ENCODE results near the gene RBSN.

GRCh38 chr3:15056676-15057404 is 42.1 kb downstream of the RBSN start:
- TF ChIP-seq CTCF (IDR thresholded peaks at IDR 0.05) (no peak), POLR2A (IDR thresholded peaks at IDR 0.05) (no peak)

Measured in adrenal gland (tissue), 5 donors.